PC-3 (cell line): ENCODE measurements around the gene IL12RB1. TPM values are rescaled to one million over a fixed set of nuclear protein-coding genes. Genes with fewer than 3 reads are reported as not detected.

ENCODE experiments used
- ATAC-seq: fragments of 200-7000 bp; cut with Tn5 transposase; 2 replicates; pipeline ENCODE4 v1.9.1; 2020; ENCODE audit warnings: mild to moderate bottlenecking, moderate library complexity
- BruUV-seq: library from RNA; stranded (reverse); fragments of 400-500 nt; replicated peaks from 2 replicates; lab custom pipeline; 2021; lab: Mats Ljungman, UMichigan
- CTCF ChIA-PET: fragments of 300-600 bp; sonication (Branson Sonifier 250); formaldehyde crosslinking; loops from one replicate; lab custom pipeline; 2022; ENCODE audit warnings: antibody characterized with exemption; lab: Charles Lee
- POLR2A ChIA-PET: fragments of 300-600 bp; sonication (Branson Sonifier 250); formaldehyde crosslinking; loops from one replicate; lab custom pipeline; 2022; ENCODE audit warnings: antibody characterized with exemption; ENCODE audit not compliant: unreplicated experiment; lab: Charles Lee
- DNase-seq: peaks from one replicate; pipeline ENCODE4 v3.0.0-alpha.2; 2015
- H2AFZ ChIP-seq: fragments of 300-600 bp; sonication (generic); 2 replicates; pipeline ENCODE4 v1.6.0; 2016; ENCODE audit warnings: antibody characterized with exemption, low read length
- H3F3A ChIP-seq: fragments of 300-600 bp; sonication (generic); one replicate; pipeline ENCODE4 v1.6.0; 2017; ENCODE audit warnings: antibody characterized with exemption, low read length, control low read depth, mild to moderate bottlenecking; ENCODE audit not compliant: unreplicated experiment
- H3K27ac ChIP-seq: fragments of 300-600 bp; sonication (generic); 2 replicates; pipeline ENCODE4 v1.5.1; 2016; ENCODE audit warnings: mild to moderate bottlenecking, low read length
- H3K27me3 ChIP-seq: fragments of 300-600 bp; sonication (generic); 2 replicates; pipeline ENCODE4 v1.6.1; 2016; ENCODE audit warnings: low read length, mixed read lengths
- H3K36me3 ChIP-seq: fragments of 300-600 bp; sonication (generic); 2 replicates; pipeline ENCODE4 v1.6.1; 2016; ENCODE audit warnings: low read depth, mixed run types, low read length, mixed read lengths
- H3K4me1 ChIP-seq: fragments of 300-600 bp; sonication (generic); 2 replicates; pipeline ENCODE4 v1.5.1; 2016; ENCODE audit warnings: low read length; ENCODE audit not compliant: insufficient read depth
- H3K4me2 ChIP-seq: fragments of 300-600 bp; sonication (generic); 2 replicates; pipeline ENCODE4 v1.6.0; 2016; ENCODE audit warnings: low read length
- H3K4me3 ChIP-seq: fragments of 300-600 bp; sonication (generic); 2 replicates; pipeline ENCODE4 v1.5.1; 2016; ENCODE audit warnings: mild to moderate bottlenecking, low read length, mixed read lengths
- H3K79me2 ChIP-seq: fragments of 300-600 bp; sonication (generic); 2 replicates; pipeline ENCODE4 v1.6.1; 2017; ENCODE audit warnings: low read length, mixed read lengths
- H3K9ac ChIP-seq: fragments of 300-600 bp; sonication (generic); 2 replicates; pipeline ENCODE4 v1.6.0; 2016; ENCODE audit warnings: mild to moderate bottlenecking, low read length
- H3K9me2 ChIP-seq: fragments of 300-600 bp; sonication (generic); replicated peaks from 2 replicates; pipeline ENCODE4 v1.6.1; 2016; ENCODE audit warnings: mixed run types, low read length, mixed read lengths
- H3K9me3 ChIP-seq: fragments of 300-600 bp; sonication (generic); 2 replicates; pipeline ENCODE4 v1.6.1; 2016; ENCODE audit warnings: low read length, mixed read lengths
- H4K20me1 ChIP-seq: fragments of 300-600 bp; sonication (generic); 2 replicates; pipeline ENCODE4 v1.6.1; 2016; ENCODE audit warnings: low read length, mixed read lengths
- CTCF ChIP-seq: fragments of 300-600 bp; sonication (generic); conservative IDR thresholded peaks from 2 replicates; pipeline ENCODE4 v1.5.1; 2017; ENCODE audit warnings: antibody characterized with exemption, low read depth, mild to moderate bottlenecking, low read length
- EZH2 ChIP-seq: fragments of 300-600 bp; sonication (generic); IDR thresholded peaks from one replicate; pipeline ENCODE4 v1.6.1; 2017; ENCODE audit warnings: antibody characterized with exemption, mild to moderate bottlenecking, low read length; ENCODE audit not compliant: unreplicated experiment
- EZH2phosphoT487 ChIP-seq: fragments of 300-600 bp; sonication (generic); IDR thresholded peaks from 2 replicates; pipeline ENCODE4 v1.6.1; 2018; ENCODE audit warnings: mild to moderate bottlenecking, antibody characterized with exemption, low read length, borderline replicate concordance
- intact Hi-C: fragments of 100-400 bp; cut with micrococcal nuclease; formaldehyde crosslinking; loops from 2 replicates; pipeline ENCODE4 v1.9.0; 2023
- total RNA-seq: library from RNA; depleted of rRNA; stranded (reverse); fragments of >200 nt; gene quantifications from 2 replicates; pipeline ENCODE4 v1.2.3, GENCODE V29; 2014

The IL12RB1 gene
- total RNA-seq, 1 experiment from 2014 or later = not detected

GRCh38 chr19:18053576-18054219 is 33.0 kb downstream of the IL12RB1 start:
- Histone ChIP-seq H3K4me2 (no peak overlapping the region), H3K9me3 (no peaks in the 10 kb centered on the region), H3K9ac (no peak overlapping the region), H2AFZ (no peak overlapping the region), H3F3A (no peaks in the 10 kb centered on the region), H4K20me1 (no peaks in the 10 kb centered on the region), H3K4me1 (peaks cover 16% of the 10 kb centered on the region), H3K4me3 (no peak overlapping the region), H3K27ac (no peak overlapping the region), H3K36me3 (no peaks in the 10 kb centered on the region), H3K9me2 (no peaks in the 10 kb centered on the region), H3K27me3 (no peaks in the 10 kb centered on the region), H3K79me2 (no peaks in the 10 kb centered on the region)
- CTCF ChIA-PET = interaction anchor here (0.6 kb wide), 1 partner anchor 195 kb away, joined by 5 read pairs; no protein-coding TSS in a partner anchor
- no TSS peak for BruUV-seq
- POLR2A ChIA-PET = no interaction called here
- no peak for TF ChIP-seq CTCF
- TF ChIP-seq EZH2phosphoT487 = no peak
- no peak for TF ChIP-seq EZH2
- intact Hi-C loops = no loop called here
- DNase-seq (peak; percentile 35), ATAC-seq (no peak)

- CTCF ChIA-PET = interaction anchor here (0.7 kb wide), 1 partner anchor 22 kb away, joined by 3 read pairs; no protein-coding TSS in a partner anchor
- Histone ChIP-seq H3K36me3 (no peaks in the 10 kb centered on the region), H3K4me1 (peaks cover 9% of the 10 kb centered on the region), H3K9ac (no peak overlapping the region), H4K20me1 (no peaks in the 10 kb centered on the region), H3F3A (no peaks in the 10 kb centered on the region), H3K79me2 (no peaks in the 10 kb centered on the region), H3K4me3 (peak overlapping the region; percentile 57), H3K4me2 (peak overlapping the region; percentile 79), H3K27me3 (no peaks in the 10 kb centered on the region), H2AFZ (0 out of 2 replicates have a peak overlapping the region, but pooled peaks have one; percentile 42), H3K9me2 (no peaks in the 10 kb centered on the region), H3K9me3 (no peaks in the 10 kb centered on the region), H3K27ac (no peak overlapping the region)
- TF ChIP-seq CTCF (no peak), EZH2phosphoT487 (no peak), EZH2 (no peak)
- POLR2A ChIA-PET = interaction anchor here (0.7 kb wide), 1 partner anchor 36 kb away, joined by 3 read pairs; no protein-coding TSS in a partner anchor
- DNase-seq (no peak), ATAC-seq (peak; percentile 22; the same call in 1 of the 2 replicates)
- no TSS peak for BruUV-seq
- intact Hi-C loops = no loop called here
These were observed 34.8 kb downstream of the IL12RB1 start for GRCh38 chr19:18051887-18052286.

GRCh38 chr19:18049385-18049784 is 37.3 kb downstream of the IL12RB1 start:
- no peak for ATAC-seq
- POLR2A ChIA-PET = interaction anchor here (0.6 kb wide), 1 partner anchor 159 kb away, joined by 27 read pairs; no protein-coding TSS in a partner anchor
- no peaks in the 10 kb centered on the region for H3K27me3 ChIP-seq
- H3K9ac ChIP-seq = no peak overlapping the region
- no TSS peak for BruUV-seq
- no peaks in the 10 kb centered on the region for H3K9me3 ChIP-seq
- H4K20me1 ChIP-seq = no peaks in the 10 kb centered on the region
- no peak overlapping the region for H3K4me3 ChIP-seq
- H3K4me2 ChIP-seq = no peak overlapping the region
- DNase-seq = no peak
- peaks cover 31% of the 10 kb centered on the region for H3K4me1 ChIP-seq
- CTCF ChIA-PET = no interaction called here
- intact Hi-C loops = no loop called here
- H3F3A ChIP-seq = no peaks in the 10 kb centered on the region
- H3K9me2 ChIP-seq = no peaks in the 10 kb centered on the region
- TF ChIP-seq EZH2 = no peak
- no peak for TF ChIP-seq CTCF
- no peak for TF ChIP-seq EZH2phosphoT487
- no peaks in the 10 kb centered on the region for H3K36me3 ChIP-seq
- no peak overlapping the region for H3K27ac ChIP-seq
- H3K79me2 ChIP-seq = no peaks in the 10 kb centered on the region
- no peak overlapping the region for H2AFZ ChIP-seq
